OCI-LY3 (cell line): ENCODE measurements around the gene ATP2C1.

Source experiments
- H2AFZ ChIP-seq: fragments of 200-600, 300-600 bp; shearing (Covaris generic); 2 replicates; pipeline ENCODE4 v1.6.0; 2014; ENCODE audit warnings: antibody characterized with exemption, low read depth, low read length
- H3K27ac ChIP-seq: fragments of 200-600, 300-600 bp; sonication (generic); 2 replicates; pipeline ENCODE4 v1.5.1; 2014; ENCODE audit warnings: mild to moderate bottlenecking, low read length, moderate library complexity, mixed read lengths
- H3K27me3 ChIP-seq: fragments of 200-600, 300-600 bp; sonication (generic); 2 replicates; pipeline ENCODE4 v1.6.1; 2014; ENCODE audit warnings: low read depth, low read length, mixed read lengths
- H3K36me3 ChIP-seq: fragments of 200-600, 300-600 bp; sonication (generic); replicated peaks from 2 replicates; pipeline ENCODE3; 2014; ENCODE audit warnings: low read depth, low read length, mixed read lengths
- H3K4me1 ChIP-seq: fragments of 300-600, 200-600 bp; sonication (generic); 2 replicates; pipeline ENCODE4 v1.6.1; 2014; ENCODE audit warnings: low read length, mixed read lengths
- H3K4me2 ChIP-seq: fragments of 200-600, 300-600 bp; sonication (generic); 2 replicates; pipeline ENCODE4 v1.6.1; 2014; ENCODE audit warnings: low read length, mixed read lengths
- H3K4me3 ChIP-seq: fragments of 300-600, 200-600 bp; sonication (generic); 2 replicates; pipeline ENCODE4 v1.5.1; 2014; ENCODE audit warnings: antibody characterized with exemption, mild to moderate bottlenecking, low read length, moderate library complexity
- H3K79me2 ChIP-seq: fragments of 300-600, 200-600 bp; shearing (Covaris generic); 2 replicates; pipeline ENCODE4 v1.6.1; 2014; ENCODE audit warnings: mild to moderate bottlenecking, low read length, mixed read lengths
- H3K9ac ChIP-seq: fragments of 300-600, 200-600 bp; shearing (Covaris generic); 2 replicates; pipeline ENCODE4 v1.6.0; 2014; ENCODE audit warnings: mild to moderate bottlenecking, low read length, moderate library complexity
- H3K9me3 ChIP-seq: fragments of 200-600, 300-600 bp; shearing (Covaris generic); 2 replicates; pipeline ENCODE4 v1.6.1; 2014; ENCODE audit warnings: low read length, mixed read lengths; ENCODE audit not compliant: insufficient read depth
- H4K20me1 ChIP-seq: fragments of 200-600, 300-600 bp; sonication (generic); 2 replicates; pipeline ENCODE4 v1.6.1; 2016; ENCODE audit warnings: low read length, mixed read lengths; ENCODE audit not compliant: insufficient read depth
- CTCF ChIP-seq: fragments of 200-600, 300-600 bp; sonication (generic); IDR thresholded peaks from 2 replicates; pipeline ENCODE4 v1.5.1; 2014; ENCODE audit warnings: antibody characterized with exemption, low read length, low read depth
- EZH2phosphoT487 ChIP-seq: fragments of 200-600 bp; shearing (Covaris generic); IDR thresholded peaks from 2 replicates; pipeline ENCODE4 v1.6.1; 2018; ENCODE audit warnings: antibody characterized with exemption, mixed run types, low read depth

The ATP2C1 gene

GRCh38 chr3:130955481-130955880 is 61.6 kb downstream of the ATP2C1 start:
- Histone ChIP-seq H3K27me3 (no peaks in the 10 kb centered on the region), H3K4me3 (no peak overlapping the region), H3K9me3 (no peaks in the 10 kb centered on the region), H3K27ac (no peak overlapping the region), H3K4me1 (no peaks in the 10 kb centered on the region), H3K36me3 (peaks cover 15% of the 10 kb centered on the region), H4K20me1 (no peaks in the 10 kb centered on the region), H3K4me2 (no peak overlapping the region), H2AFZ (no peak overlapping the region), H3K9ac (no peak overlapping the region), H3K79me2 (no peaks in the 10 kb centered on the region)
- TF ChIP-seq EZH2phosphoT487 (no peak), CTCF (no peak)

GRCh38 chr3:130956281-130956680 is 62.4 kb downstream of the ATP2C1 start:
- no peak for TF ChIP-seq CTCF
- no peak for TF ChIP-seq EZH2phosphoT487
- H2AFZ ChIP-seq = no peak overlapping the region
- no peak overlapping the region for H3K4me2 ChIP-seq
- no peaks in the 10 kb centered on the region for H3K4me1 ChIP-seq
- no peaks in the 10 kb centered on the region for H3K27me3 ChIP-seq
- no peaks in the 10 kb centered on the region for H3K9me3 ChIP-seq
- H3K79me2 ChIP-seq = no peaks in the 10 kb centered on the region
- H4K20me1 ChIP-seq = no peaks in the 10 kb centered on the region
- H3K36me3 ChIP-seq = peaks cover 18% of the 10 kb centered on the region
- H3K9ac ChIP-seq = no peak overlapping the region
- H3K4me3 ChIP-seq = no peak overlapping the region
- no peak overlapping the region for H3K27ac ChIP-seq

- no peaks in the 10 kb centered on the region for H3K79me2 ChIP-seq
- peaks cover 18% of the 10 kb centered on the region for H3K36me3 ChIP-seq
- no peak overlapping the region for H2AFZ ChIP-seq
- no peak overlapping the region for H3K27ac ChIP-seq
- no peaks in the 10 kb centered on the region for H3K27me3 ChIP-seq
- H3K9ac ChIP-seq = no peak overlapping the region
- no peak for TF ChIP-seq CTCF
- TF ChIP-seq EZH2phosphoT487 = no peak
- no peak overlapping the region for H3K4me3 ChIP-seq
- no peaks in the 10 kb centered on the region for H3K9me3 ChIP-seq
- H4K20me1 ChIP-seq = no peaks in the 10 kb centered on the region
- H3K4me1 ChIP-seq = no peaks in the 10 kb centered on the region
- H3K4me2 ChIP-seq = no peak overlapping the region
Observed at GRCh38 chr3:130956721-130957120, 62.8 kb downstream of the ATP2C1 start.

GRCh38 chr3:130960139-130960795 is 66.4 kb downstream of the ATP2C1 start:
- no peak overlapping the region for H3K9ac ChIP-seq
- H3K4me1 ChIP-seq = no peaks in the 10 kb centered on the region
- H3K36me3 ChIP-seq = peaks cover 15% of the 10 kb centered on the region
- H3K4me3 ChIP-seq = no peak overlapping the region
- TF ChIP-seq EZH2phosphoT487 = no peak
- no peak for TF ChIP-seq CTCF
- H2AFZ ChIP-seq = no peak overlapping the region
- H3K27ac ChIP-seq = no peak overlapping the region
- no peaks in the 10 kb centered on the region for H3K9me3 ChIP-seq
- H3K79me2 ChIP-seq = no peaks in the 10 kb centered on the region
- no peaks in the 10 kb centered on the region for H3K27me3 ChIP-seq
- H3K4me2 ChIP-seq = no peak overlapping the region
- H4K20me1 ChIP-seq = no peaks in the 10 kb centered on the region
